Hematopoietic multipotent progenitor cell treated with erythropoietin and hydrocortisone succinate and interleukin-3 and kit ligand, for 6 days (in vitro differentiated cells): ENCODE results near the gene CEP72.
A peak's percentile ranks its signal among the peaks of the same experiment; 100 is the strongest.

Source experiments
- DNase-seq: peaks from one replicate; pipeline ENCODE4 v3.0.0-alpha.2; 2015

CEP72 gene

DNA sequence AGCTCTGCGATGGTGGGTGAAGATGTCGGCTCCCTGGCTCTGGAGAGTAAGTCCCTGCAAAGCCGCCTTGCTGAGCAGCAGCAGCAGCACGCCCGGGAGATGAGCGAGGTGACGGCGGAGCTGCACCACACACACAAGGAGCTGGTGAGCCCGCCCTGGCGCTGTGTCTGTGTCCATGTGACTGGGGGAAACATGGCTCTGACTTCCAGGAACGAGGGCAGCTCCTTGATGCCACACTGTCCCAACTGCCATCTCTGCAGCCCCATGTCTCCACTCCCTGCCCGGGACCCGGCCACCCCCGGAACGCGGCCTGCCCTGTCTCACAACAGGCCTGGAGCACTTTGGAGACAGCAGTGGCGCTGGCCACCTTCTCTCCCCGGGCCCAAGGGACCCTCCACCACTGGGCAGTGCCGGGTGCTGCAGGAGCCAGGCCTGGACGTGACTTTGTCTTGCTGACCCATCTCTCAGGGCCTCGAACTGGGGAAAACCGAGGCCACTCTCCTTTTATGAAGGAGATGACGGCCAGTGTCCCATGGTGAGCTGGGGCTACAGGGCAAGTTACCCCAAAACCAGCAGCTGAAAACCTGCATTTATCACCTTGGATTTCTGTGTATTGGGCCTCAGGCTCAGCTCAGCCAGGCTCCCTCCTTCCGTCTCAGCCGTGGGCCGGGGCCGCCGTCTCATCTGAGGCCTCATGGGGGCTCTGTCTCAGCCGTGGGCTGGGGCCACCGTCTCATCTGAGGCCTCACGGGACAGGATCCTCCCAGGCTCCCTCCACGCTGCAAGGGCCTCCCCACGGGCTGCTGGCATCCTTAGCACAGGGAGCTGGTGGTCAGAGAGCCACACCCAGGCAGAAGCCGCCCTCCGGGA lies 28.6 kb downstream of the CEP72 start:
- no peak for DNase-seq

DNA sequence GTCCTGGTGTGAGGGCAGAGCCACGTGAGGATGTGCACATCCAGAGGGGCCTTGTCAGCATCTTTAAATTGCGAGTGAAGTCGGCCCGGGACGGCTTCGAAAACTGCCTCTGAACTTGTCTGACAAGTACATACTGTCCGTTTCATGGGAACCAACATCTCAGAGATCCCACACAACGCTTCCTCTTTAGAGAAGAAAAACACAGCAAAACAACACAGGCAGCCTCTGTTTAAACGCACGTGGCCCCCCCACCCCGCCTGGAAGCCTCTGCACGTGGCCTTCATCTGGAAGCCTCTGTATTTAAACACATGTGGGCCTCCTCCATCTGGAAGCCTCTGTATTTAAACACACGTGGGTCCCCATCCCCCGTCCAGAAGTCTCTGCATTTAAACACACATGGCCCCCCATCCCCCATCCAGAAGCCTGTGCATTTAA lies 29.2 kb downstream of the CEP72 start:
- no peak for DNase-seq

DNA sequence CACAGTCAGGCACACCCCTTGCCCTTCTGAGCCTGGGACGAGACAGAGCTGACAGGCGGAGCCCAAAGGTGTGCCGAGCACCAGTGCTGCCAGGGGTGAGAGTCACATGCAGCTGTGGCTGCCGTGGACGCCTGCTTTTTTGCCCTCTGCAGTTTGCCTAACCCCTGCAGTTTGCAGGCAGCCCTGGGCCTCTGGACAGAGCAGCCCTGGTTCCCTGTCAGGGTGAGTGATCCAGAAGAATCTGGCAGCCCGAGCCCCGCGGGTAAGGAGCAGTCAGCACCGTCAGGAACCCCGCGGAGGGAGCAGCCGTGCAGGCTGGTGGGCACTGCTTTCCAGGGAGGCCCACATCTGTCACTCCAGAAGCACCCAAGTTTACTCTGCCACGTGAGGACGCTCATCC lies 30.3 kb downstream of the CEP72 start:
- no peak for DNase-seq

DNA sequence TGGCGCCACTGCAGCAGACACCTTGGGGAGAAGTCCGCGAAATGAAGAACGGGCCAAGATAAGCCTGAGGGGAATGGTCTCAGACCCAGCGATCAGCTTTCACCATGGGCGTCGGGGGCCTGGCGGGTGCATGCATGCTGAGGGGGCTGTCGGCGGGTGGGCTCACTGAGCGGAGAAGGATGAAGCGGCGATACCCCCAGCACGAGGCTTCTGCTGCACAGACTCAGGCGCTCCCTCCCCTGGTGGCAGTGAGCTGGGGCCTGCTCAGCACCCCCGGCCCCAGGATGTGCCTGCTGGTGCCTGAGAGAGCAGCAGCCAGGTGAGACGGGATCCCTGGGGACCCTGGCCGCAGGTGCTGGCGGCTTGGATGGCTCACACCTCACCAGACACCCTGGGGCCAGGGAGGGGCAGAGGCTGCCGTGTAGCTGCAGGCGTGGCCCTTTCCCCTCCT lies 31.2 kb downstream of the CEP72 start:
- DNase-seq, result no peak

DNA sequence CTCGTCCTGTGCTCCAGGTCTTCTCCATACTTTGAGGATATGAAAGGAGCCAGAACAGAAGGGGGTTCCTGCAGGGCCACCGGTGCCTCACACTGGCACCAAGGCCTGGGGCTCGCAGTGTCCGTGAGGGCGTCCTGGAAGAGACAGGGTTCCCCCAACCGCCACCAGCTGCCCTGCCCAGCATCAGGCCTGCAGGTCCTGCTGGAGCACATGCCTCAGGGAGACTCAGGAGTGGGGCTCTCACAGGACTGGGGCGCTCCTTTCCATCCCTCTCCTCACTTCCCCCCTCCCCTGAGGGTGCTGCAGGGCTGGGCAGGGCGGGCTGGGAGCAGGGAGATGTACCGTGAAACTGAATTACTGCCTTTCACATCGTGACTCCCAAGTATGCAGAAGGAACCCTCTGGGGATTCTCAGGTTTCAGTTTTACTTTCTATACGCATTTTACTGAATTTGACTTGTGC lies 31.7 kb downstream of the CEP72 start:
- no peak for DNase-seq

DNA sequence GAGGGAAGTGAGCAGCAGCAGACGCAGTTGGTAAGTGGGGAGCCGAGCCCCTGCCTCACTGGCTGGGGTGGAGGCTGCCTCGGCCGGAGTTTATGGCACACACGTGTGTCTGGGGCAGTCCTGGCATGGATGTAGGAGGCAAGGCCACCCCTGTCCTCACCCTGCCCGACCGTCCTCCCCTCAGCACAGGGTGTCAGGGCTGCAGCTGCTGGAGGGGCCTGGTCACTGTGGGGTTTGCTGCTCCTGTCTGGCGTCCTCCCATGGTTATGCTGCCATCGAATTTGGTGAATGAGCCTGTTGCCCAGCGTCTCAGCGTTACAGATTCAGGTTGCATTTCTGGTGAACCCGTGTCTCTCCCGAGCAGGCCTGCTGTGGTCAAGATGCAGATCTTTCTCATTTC lies 32.4 kb downstream of the CEP72 start:
- DNase-seq, result no peak

DNA sequence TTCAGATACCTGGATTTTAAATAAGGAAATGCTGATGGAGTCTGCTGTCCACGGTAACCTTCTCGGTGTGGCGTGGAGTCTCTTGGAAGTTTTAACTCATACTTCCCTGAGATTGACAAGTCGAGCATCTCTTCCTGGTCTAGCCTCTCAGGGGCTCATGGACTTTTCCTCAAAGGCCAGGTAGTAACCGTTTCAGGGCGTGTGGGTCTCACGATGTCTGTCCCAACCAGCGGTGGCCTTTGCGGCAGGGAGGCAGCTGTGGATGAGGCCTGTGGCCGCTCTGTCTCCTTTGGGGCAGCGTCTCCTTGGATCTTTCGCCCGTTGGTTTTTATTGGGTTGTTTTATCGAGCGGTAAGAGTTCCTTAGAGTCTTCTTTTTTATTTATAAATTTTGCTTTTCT lies 32.8 kb downstream of the CEP72 start:
- no peak for DNase-seq

DNA sequence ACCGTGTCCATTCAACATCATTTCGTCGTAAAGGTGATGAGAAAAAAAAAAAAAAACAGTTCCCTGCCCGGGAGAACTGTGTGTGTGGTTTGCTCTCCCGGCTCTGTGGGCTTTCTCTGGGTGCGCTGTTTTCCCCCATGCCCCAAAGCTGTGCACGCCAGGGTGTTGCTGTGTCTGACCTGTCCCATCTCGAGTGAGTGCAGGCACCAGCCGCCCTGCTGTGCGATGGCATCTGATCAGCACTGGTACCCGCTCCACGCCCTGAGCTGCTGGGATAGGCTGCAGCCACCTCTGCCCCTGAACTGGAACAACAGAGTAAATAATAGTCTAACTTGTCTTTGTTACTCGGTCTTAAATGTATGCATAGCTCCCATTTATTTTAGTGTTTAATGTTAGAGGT lies 33.3 kb downstream of the CEP72 start:
- no peak for DNase-seq

DNA sequence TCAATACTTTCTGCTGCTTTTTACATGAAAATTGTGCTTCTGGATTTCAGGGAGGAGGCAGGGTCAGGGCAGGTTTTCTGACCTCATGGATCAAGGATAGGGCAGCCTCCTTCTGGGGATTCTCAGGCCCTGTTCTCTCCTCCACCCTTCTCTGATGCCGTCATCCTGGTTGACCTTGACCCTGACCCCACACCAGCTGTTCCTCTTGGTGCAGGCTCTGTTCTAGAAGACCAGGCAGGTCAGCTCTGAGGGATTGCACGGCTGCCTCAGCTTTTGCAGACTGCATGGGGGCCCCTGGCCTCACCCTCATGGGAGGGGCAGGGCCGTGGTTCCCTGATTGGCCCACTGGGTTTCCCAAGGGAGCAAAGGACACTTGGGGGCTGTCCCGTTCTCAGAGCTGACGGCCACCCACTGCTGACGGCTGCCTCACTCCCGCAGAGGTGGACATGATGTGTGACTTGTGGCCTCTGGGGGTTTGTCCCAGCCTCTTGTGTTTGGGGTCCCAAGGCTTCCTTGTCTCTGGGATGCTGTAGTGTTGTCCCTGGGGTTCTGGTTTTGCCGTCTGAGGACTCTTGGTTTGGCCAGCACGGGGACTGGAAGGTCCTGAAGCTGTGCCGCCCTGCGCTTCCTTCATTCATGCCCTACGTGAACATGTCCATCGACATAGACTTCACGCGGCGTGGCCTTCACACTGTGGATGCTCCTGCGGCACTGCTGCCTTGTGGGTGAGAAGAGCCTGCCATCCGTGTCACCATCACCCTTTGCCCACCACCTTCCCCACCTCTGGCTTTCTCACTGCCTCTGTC lies 34.5 kb downstream of the CEP72 start:
- DNase-seq, result no peak

DNA sequence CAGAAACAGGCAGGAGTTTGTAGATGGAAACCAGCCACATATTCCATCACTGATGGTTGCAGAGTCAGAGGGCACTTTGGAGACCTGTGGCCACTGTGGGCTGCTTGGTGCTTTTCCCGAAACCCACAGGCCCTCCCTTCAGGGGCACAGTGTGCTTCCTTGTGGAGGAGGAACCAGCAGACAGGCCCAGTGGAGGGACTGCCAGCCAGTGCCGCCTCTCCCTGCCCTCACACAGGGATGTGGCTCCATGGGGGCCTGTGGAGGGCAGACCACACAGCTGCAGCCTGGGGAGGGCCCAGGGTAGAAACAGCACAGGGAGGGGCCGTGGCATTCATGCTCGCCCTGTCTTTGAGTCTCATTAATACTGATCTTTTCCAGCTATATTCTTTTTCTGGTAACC lies 35.2 kb downstream of the CEP72 start:
- no peak for DNase-seq

DNA sequence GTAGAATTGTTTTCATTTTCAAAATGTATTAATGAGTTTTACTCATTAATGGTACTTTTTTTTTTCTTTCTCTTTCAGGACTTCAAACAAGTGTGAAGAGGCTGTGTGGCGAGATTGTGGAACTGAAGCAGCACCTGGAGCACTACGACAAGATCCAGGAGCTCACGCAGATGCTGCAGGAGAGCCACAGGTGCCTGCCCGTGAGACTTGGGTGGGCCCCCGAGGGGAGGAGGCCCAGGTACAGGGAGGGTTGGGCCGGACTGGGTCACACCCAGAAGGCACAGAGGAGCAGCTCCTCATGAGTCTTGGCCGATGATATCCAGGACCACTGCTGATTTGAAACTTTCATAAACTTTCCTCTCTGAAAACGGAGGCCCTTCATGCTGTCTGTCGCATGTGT lies 35.6 kb downstream of the CEP72 start:
- DNase-seq, result no peak

DNA sequence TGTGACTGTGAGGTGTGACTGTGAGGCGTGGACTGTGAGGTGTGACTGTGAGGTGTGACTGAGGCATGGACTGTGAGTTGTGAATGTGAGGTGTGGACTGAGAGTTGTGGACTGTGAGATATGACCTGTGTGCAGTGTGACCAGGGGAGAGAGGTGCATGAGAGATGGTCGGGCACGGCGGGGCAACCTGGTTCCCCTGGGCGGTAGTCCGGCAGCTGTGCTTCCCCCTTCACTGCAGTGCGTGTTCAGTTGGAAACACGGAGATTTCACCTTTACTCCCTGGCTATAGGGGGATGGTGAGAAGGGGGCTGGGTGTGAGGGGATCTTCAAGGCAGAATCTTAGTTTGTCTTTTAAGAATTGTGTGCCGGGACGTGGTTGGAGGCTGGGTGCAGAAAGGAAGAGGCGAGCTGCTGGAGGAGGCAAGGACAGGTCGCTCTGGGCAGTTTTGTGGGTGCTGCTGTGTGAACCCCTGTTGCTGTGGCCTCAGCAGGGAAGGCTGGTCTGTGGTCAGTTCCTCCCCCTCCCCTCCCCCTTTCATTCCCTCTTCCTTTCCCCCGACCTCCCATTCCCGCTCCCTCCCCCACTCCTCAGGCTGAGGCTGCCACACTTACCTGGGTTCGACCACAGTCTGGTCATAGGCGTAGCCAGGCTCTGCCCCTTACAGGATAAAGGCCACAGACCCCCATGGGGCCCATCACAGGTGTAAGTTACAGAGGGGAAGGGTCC lies 39.3 kb downstream of the CEP72 start:
- no peak for DNase-seq

DNA sequence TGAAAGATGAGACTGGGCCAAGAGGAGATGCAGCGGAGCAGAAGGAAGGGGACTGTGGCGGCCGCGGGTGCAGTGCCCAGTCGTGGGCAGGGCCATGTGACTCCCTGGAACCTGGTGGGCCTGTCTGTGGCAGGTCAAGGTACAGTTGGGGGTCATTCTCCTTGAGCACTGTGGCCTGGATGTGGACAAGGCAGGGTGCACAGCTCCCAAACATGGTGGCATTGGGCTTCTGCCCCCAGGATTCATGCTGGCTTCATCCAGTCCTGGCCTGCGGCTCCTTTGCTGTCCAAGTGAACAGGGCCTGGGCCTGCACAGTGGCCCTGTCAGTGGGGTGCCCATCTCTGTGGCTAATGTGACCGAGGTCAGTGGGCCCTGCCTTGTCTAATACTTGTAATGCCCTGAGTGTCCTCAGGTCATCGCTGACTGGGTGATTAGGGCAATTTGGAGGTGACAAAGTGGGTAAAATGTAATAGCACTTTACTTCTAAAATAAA lies 39.9 kb downstream of the CEP72 start:
- no peak for DNase-seq

DNA sequence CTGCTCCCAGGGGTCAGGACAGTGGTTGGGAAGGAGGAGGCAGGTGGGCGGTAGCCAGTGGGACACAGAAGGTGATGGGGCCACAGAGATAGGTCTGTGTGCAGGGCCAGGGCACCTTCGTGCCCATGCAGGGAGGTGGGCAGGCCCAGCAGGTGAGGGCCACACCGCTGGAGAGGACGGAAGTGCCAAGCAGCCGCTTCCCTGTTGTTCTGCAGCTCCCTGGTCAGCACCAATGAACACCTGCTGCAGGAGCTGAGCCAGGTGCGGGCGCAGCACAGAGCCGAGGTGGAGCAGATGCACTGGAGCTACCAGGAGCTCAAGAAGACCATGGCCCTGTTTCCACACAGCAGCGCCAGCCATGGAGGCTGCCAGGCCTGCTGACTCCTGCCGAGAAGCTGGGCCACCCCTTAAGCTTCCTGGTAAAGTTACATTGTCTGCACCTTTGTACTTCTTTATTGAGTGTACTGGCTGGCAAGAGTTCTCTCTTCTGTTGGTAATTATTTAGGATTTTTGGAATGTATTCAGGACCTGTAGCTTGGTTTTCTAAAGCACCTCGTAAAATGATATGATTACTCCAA lies 40.7 kb downstream of the CEP72 start:
- no peak for DNase-seq

DNA sequence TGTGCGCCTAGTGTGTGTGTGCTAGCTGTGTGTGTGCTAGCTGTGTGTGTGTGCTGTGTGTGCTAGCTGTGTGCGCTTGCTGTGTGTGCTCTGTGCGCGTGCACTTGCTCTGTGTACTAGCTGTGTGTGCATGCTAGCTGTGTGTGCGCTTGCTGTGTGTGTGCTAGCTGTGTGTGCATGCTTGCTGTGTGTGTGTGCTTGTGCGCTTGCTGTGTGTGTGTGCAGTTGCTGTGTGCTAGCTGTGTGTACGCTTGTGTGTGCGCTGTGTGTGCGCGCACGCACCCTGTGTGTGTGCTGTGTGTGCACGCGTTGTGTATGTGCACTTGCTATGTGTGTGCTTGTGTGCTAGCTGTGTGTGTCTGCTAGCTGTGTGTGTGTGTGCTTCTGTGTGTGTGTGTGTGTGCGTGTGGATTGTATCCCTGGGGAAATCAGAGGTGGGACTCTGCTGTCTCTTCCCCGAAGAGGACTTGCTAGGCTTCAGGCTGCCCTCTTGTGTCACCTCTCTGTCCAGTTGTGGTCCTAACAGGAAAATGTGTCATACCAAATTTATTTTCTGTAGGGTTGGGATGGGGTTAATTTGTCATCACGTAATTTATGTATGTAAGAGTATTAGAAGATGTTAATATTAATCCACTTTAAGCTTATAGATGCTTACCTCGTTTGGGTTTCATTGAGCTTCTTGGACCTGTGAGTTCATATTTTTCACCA lies 42.1 kb downstream of the CEP72 start:
- DNase-seq, result no peak

DNA sequence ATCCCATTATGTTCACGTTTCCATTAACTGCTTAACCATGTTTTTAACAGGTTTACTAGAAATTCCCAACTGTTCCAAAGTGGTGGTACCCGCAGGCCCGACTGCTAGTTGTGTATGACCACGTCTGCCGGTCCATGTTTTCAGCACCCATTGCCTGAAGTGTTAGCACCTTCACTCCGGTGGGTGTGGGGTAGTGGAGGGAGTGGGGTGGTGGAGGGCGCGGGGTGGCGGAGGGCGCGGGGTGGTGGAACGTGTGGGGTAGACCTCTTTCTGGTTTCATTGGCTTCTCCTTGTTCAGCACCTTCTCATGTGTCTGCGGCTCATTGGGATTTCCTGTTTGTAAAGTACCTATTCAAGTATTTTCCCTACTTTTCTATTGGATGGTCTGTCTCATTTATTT lies 43.3 kb downstream of the CEP72 start:
- no peak for DNase-seq

DNA sequence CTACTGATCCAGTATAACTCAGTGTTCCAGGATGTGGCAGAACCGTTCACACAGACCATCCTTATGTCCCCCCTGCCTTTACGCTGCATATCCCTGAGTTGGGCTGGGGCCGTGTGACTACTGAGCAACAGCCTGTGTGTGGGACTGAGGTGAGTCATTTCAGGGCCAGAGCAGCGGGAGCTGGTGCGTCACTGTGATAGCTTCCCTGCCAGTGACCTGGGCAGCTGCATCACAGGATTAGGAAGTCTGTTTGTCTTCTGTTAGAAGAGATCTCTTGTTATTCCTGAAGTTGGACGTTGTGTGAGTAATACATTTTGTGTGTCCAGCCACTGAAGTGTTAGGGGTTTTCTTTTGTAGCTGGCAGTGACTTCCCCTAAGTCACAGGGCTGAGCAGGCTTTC lies 45.4 kb downstream of the CEP72 start:
- DNase-seq, result peak; percentile 32

DNA sequence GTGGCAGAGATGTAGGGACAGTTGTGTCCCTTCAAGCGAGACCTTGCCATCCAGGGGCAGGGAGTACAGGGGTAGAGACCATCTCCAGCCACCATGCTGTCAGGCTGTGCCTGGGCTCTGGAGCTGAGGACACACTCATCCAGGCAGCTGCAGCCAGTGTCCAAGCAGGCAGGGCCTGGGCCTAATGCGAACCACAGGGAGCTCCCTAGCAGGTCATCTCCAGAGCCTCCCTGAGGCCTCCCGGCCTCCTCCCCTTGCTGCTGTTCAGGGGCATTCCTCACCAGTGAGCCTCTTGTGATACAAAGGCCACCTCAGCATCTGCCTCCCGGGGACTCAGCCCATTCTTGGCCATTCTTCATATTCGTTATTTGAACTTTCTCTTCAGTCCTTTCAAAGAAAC lies 46.0 kb downstream of the CEP72 start:
- DNase-seq, result no peak

DNA sequence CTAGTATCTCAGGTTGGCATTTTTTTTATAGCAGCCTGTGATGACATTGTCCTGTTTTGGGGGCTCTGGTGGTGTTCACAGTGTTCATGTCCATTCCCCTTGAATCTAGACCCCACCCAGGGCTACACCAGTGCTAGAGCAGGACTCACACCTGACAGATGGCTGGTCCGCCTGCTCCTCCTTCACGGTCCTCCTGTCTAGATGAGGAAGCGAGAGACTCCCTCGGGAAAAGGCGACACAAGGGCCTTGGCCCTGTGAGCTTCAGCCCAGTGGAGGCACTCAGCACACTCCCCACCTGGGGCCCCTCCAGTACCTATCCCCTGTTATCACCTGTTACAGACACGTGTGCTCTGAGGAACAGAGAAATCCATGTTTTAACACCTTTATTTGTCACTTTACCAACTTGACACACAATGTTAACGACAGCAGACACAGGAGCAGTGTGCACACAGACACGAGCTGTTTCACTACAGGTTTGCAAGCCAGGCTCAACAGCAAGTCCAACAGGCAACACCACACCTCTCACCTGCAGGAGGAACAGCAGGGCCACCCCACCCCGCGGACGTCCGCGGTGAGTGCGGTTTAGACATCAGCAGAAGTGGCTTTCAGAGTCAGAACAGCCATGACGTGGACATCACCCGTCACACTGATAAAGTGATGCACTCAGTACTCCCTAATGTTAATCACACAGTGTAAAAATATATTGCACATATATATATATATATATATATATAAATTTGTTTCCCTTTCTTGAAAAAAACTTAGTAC lies 47.5 kb downstream of the CEP72 start:
- DNase-seq, result no peak

DNA sequence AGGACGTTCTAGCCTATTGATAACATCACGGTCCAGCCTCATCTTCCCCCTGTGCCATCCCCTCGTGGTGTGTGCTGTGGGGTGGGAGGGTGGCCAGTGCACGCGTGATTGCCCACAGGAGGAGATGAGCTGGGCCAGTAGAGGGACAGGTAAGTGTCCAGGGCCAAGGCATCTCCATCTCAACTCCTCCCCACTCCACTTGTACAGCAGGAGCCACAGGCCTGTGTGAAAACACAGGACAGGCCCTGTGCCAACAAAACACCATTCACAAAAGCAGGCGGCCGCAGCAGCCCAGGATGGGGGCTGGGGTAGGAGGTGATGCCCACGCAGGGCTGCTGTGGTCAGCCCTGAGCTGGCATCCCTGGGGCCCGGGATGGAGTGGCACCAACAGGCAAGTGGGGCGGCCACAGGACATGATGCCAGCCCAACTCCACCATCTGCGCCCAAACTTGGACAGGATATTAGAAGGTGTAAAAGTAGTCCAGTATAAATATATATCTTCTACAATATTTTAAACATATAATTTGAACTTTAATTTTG lies 48.4 kb downstream of the CEP72 start:
- no peak for DNase-seq
